K562 (cell line): ENCODE measurements around the gene MUCL1. TPM values are rescaled to one million over a fixed set of nuclear protein-coding genes. Genes with fewer than 3 reads are reported as not detected.

Experiments
- ATAC-seq: fragments of 200-7000 bp; cut with Tn5 transposase; 3 replicates; pipeline ENCODE4 v1.9.1; 2020; ENCODE audit warnings: moderate library complexity
- BruUV-seq: library from RNA; stranded (reverse); fragments of 400-500 nt; replicated peaks from 2 replicates; lab custom pipeline; 2021; lab: Mats Ljungman, UMichigan
- CTCF ChIA-PET: fragments of 300-600 bp; formaldehyde crosslinking; extraction: SDS; loops from one replicate; lab custom pipeline; 2021; ENCODE audit warnings: low intra/inter-chr PET ratio; lab: Yijun Ruan, JAX
- POLR2A ChIA-PET: fragments of 300-600, 350-650 bp; sonication (Branson Sonifier 250); formaldehyde crosslinking; extraction: SDS; loops from one replicate; lab custom pipeline; 2021; ENCODE audit warnings: antibody characterized with exemption, inconsistent platforms; lab: Yijun Ruan, JAX
- DNase-seq, 4 experiments: peaks; one replicate each; pipeline versions ENCODE4 v3.0.0 to v3.0.0-alpha.2; 2011 to 2018; ENCODE audit warnings: low spot score in 3 of 4, mixed read lengths in 3 of 4; ENCODE audit errors: extremely low read depth in 1 of 4
- FAIRE-seq: peaks from 2 replicates; lab custom pipeline; 2011; peaks lifted over from hg19 to GRCh38; lab: Jason Lieb, UNC
- H2AFZ ChIP-seq: 2 replicates; pipeline ENCODE4 v1.6.0; 2011; ENCODE audit warnings: low read depth, low read length, control low read depth, inconsistent platforms
- H3K27ac ChIP-seq: fragments of 200-600 bp; 3 replicates; pipeline ENCODE4 v1.8.0; 2011; ENCODE audit warnings: low read depth, mild to moderate bottlenecking, control low read depth, inconsistent platforms, low read length, moderate library complexity, mixed read lengths; ENCODE audit errors: extremely low read depth
- H3K27me3 ChIP-seq, 2 experiments: fragments of 300-600 bp in 1 of 2; 2 replicates in 1 of 2; 3 replicates in 1 of 2; pipeline versions ENCODE4 v1.6.0 to v1.8.0; 2011; ENCODE audit warnings: inconsistent platforms in 2 of 2, low read length in 2 of 2, mild to moderate bottlenecking in 1 of 2, mixed read lengths in 1 of 2, moderate library complexity in 1 of 2; ENCODE audit not compliant: control insufficient read depth in 2 of 2, insufficient read depth in 2 of 2
- H3K36me3 ChIP-seq: fragments of 300-600 bp; 3 replicates; pipeline ENCODE4 v1.8.0; 2011; ENCODE audit warnings: mild to moderate bottlenecking, low read length, inconsistent platforms; ENCODE audit not compliant: control insufficient read depth, insufficient read depth
- H3K4me1 ChIP-seq, 2 experiments: fragments of 200-600 bp in 1 of 2; replicated peaks in 1 of 2; 2 replicates in 1 of 2; 3 replicates in 1 of 2; pipeline versions ENCODE4 v1.5.1 to v1.8.0; 2011; ENCODE audit warnings: inconsistent platforms in 2 of 2, low read length in 2 of 2, mild to moderate bottlenecking in 1 of 2, mixed read lengths in 1 of 2, moderate library complexity in 1 of 2; ENCODE audit not compliant: control insufficient read depth in 2 of 2, insufficient read depth in 2 of 2
- H3K4me2 ChIP-seq: 2 replicates; pipeline ENCODE4 v1.6.1; 2011; ENCODE audit warnings: low read length, control low read depth, inconsistent platforms, mixed read lengths; ENCODE audit not compliant: insufficient read depth
- H3K4me3 ChIP-seq: fragments of 200-600 bp; sonication (generic), shearing (Covaris generic); 2 replicates; pipeline ENCODE4 v1.5.1; 2016; ENCODE audit warnings: control low read depth, inconsistent platforms
- H3K79me2 ChIP-seq: fragments of 200-600 bp; 3 replicates; pipeline ENCODE4 v1.8.0; 2011; ENCODE audit warnings: low read length, inconsistent platforms; ENCODE audit not compliant: control insufficient read depth, insufficient read depth
- H3K9ac ChIP-seq, 2 experiments: 2 replicates each; pipeline versions ENCODE4 v1.6.0 to v1.6.1; 2011; ENCODE audit warnings: low read depth in 2 of 2, low read length in 2 of 2, control low read depth in 1 of 2, inconsistent platforms in 1 of 2, mild to moderate bottlenecking in 1 of 2, mixed read lengths in 1 of 2; ENCODE audit not compliant: insufficient read depth in 1 of 2
- H3K9me1 ChIP-seq: one replicate; pipeline ENCODE4 v1.6.0; 2011; ENCODE audit warnings: inconsistent platforms, mild to moderate bottlenecking, low read length, moderate library complexity; ENCODE audit not compliant: control insufficient read depth, insufficient read depth
- H3K9me3 ChIP-seq: replicated peaks from 2 replicates; pipeline ENCODE4 v1.5.1; 2011; ENCODE audit warnings: low read depth, low read length, inconsistent platforms; ENCODE audit not compliant: control insufficient read depth, insufficient read depth
- H4K20me1 ChIP-seq: replicated peaks from 2 replicates; pipeline ENCODE4 v1.6.1; 2011; ENCODE audit warnings: low read length, inconsistent platforms, mixed read lengths; ENCODE audit not compliant: control insufficient read depth, insufficient read depth
- BRD4 ChIP-seq: fragments of 200-600 bp; sonication (generic); IDR thresholded peaks from 2 replicates; pipeline ENCODE4 v1.6.1; 2017; ENCODE audit warnings: inconsistent platforms
- CBX2 ChIP-seq: fragments of 200-600 bp; sonication (generic); IDR thresholded peaks from one replicate; pipeline ENCODE4 v1.6.1; 2012; ENCODE audit warnings: mild to moderate bottlenecking, low read length, inconsistent platforms; ENCODE audit not compliant: insufficient read depth, poor library complexity, severe bottlenecking
- FUS ChIP-seq: fragments of 200-400 bp; formaldehyde crosslinking; optimal IDR thresholded peaks from 2 replicates; pipeline ENCODE3; 2017; ENCODE audit warnings: low read depth, low read length
- MEF2A ChIP-seq: IDR thresholded peaks from 2 replicates; pipeline ENCODE4 v1.6.1; 2011; ENCODE audit warnings: low read depth, mild to moderate bottlenecking, low read length, moderate library complexity; ENCODE audit not compliant: control insufficient read depth
- NFIC ChIP-seq: fragments of 450-650 bp; IDR thresholded peaks from 2 replicates; pipeline ENCODE4 v1.6.1; 2017; ENCODE audit warnings: mild to moderate bottlenecking, inconsistent platforms
- NFIX ChIP-seq: fragments of 250-450 bp; sonication (Bioruptor Pico); IDR thresholded peaks from 2 replicates; pipeline ENCODE4 v1.4.0; 2020; ENCODE audit warnings: low read depth, mild to moderate bottlenecking, moderate library complexity
- PRPF4 ChIP-seq: fragments of 200-400 bp; formaldehyde crosslinking; IDR thresholded peaks from one replicate; pipeline ENCODE4 v1.6.1; 2017; ENCODE audit warnings: low read length, low read depth, mild to moderate bottlenecking; ENCODE audit not compliant: insufficient read depth, poor library complexity, severe bottlenecking
- RNF2 ChIP-seq: sonication (generic); IDR thresholded peaks from 2 replicates; pipeline ENCODE4 v1.6.1; 2016
- SMAD1 ChIP-seq: fragments of 150-350 bp; IDR thresholded peaks from 2 replicates; pipeline ENCODE4 v1.6.1; 2014; ENCODE audit warnings: low read length, low read depth; ENCODE audit not compliant: partially characterized antibody
- TBP ChIP-seq: optimal IDR thresholded peaks from 2 replicates; pipeline ENCODE3; 2011; ENCODE audit warnings: low read depth, low read length, improper control_type of control experiment
- ZNF217 ChIP-seq: sonication (generic); formaldehyde crosslinking; IDR thresholded peaks from 2 replicates; pipeline ENCODE4 v1.8.0; 2022; ENCODE audit warnings: mild to moderate bottlenecking, missing genetic modification reagents
- ZNF24 ChIP-seq: fragments of 450-650 bp; IDR thresholded peaks from 2 replicates; pipeline ENCODE4 v1.6.1; 2016
- ZNF263 ChIP-seq: sonication (generic); formaldehyde crosslinking; IDR thresholded peaks from 2 replicates; pipeline ENCODE4 v1.8.0; 2022; ENCODE audit warnings: mild to moderate bottlenecking, missing genetic modification reagents, borderline replicate concordance
- WGBS: fragments of 100-300 bp; shearing (Covaris generic); methylation state at CpG from one replicate; pipeline ENCODE4 v1.1.6; 2016; ENCODE audit warnings: low coverage, mixed read lengths; ENCODE audit not compliant: insufficient coverage; ENCODE audit errors: missing lambda C conversion rate; 5-methylcytosine and 5-hydroxymethylcytosine counted together
- in situ Hi-C: fragments of 300-500 bp; cut with MboI; formaldehyde crosslinking; loops from 4 replicates; pipeline ENCODE4 v1.15.0; 2018; ENCODE audit warnings: inconsistent platforms, mixed read lengths
- intact Hi-C: fragments of 100-400 bp; cut with micrococcal nuclease; formaldehyde crosslinking; loops from 2 replicates; pipeline ENCODE4 v1.14.2; 2022
- polyA plus RNA-seq, 8 experiments: library from polyadenylated mRNA; depleted of rRNA in 4 of 8; stranded (reverse) in 5 of 8; unstranded in 3 of 8; fragments of >200 nt; fragmentation: Nextera tagmentation in 2 of 8; fragmentation: Illumina TruSeq in 1 of 8; extraction: Ambion mirVana in 2 of 8; extraction: Trizol in 1 of 8; gene quantifications; 2 replicates each; pipeline versions ENCODE4 v1.2.1 to v1.2.3, GENCODE V29; 2011 to 2014; ENCODE audit warnings: inconsistent platforms in 1 of 8, missing spikeins in 1 of 8
- total RNA-seq, 7 experiments: library from RNA; depleted of rRNA in 6 of 7; stranded (reverse); fragments of >200 nt in 6 of 7; fragmentation: Illumina TruSeq in 2 of 7; extraction: Trizol in 2 of 7; gene quantifications; 2 replicates each; pipeline versions ENCODE4 v1.2.1 to v1.2.3, GENCODE V29; 2011 to 2021; ENCODE audit warnings: low replicate concordance in 1 of 7

Gene MUCL1
- total and polyA plus RNA-seq, 9 of the 15 experiments (the other 6 are each of a cell fraction or from before 2014, with no cell fraction given): not detected

DNA sequence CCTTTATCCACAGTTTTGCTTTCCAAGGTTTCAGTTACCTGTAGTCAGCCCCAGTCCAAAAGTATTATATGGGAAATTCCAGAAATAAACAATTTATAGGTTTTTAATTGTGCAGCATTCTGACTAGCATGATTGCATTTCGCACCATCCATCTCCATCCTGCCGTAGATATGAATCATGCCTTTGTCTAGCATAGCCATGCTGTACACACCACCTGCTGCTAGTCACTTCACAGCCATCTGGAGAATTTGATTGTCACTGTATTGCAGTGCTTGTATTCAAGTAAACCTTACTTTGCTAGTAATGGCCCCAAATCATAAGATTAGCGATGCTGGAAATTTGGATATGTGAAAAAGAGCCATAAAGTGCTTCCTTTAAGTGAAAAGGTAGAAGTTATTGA, 36.0 kb downstream of the MUCL1 start:
- Histone ChIP-seq H4K20me1 (no peaks in the 10 kb centered on the region), H3K9me3 (no peaks in the 10 kb centered on the region), H3K9me1 (no peaks in the 10 kb centered on the region), H3K27ac (no peak overlapping the region), H3K4me3 (no peak overlapping the region), H3K4me1 (no peaks in the 10 kb centered on the region; a peak in 1 of 5 replicates), H3K9ac (no peak overlapping the region), H2AFZ (no peak overlapping the region), H3K27me3 (no peaks in the 10 kb centered on the region; a peak in 1 of 5 replicates), H3K36me3 (no peaks in the 10 kb centered on the region), H3K4me2 (no peak overlapping the region), H3K79me2 (no peaks in the 10 kb centered on the region)
- no peak for FAIRE-seq
- CTCF ChIA-PET: no interaction called here
- DNase-seq: no peak
- TF ChIP-seq ZNF217 (CRISPR knock-in tag) (no peak), FUS (no peak), SMAD1 (no peak), NFIC (no peak), TBP (no peak), CBX2 (no peak), RNF2 (no peak), BRD4 (no peak), ZNF263 (CRISPR knock-in tag) (no peak), PRPF4 (no peak), MEF2A (no peak), ZNF24 (no peak), NFIX (CRISPR knock-in tag) (no peak)
- POLR2A ChIA-PET: no interaction called here
- intact Hi-C loops: no loop called here
- in situ Hi-C loops: no loop called here
- BruUV-seq: no TSS peak
- 4% methylated on average over 3 of the region's 3 CpGs for WGBS
- ATAC-seq: no peak
